Measurements from ENCODE around the gene MSTN.

MSTN gene

GRCh38 chr2:190062601-190063000 lies at the start of gene MSTN:
TSS of gene MSTN (minus strand) at chr2:190062729. CDS start at chr2:190062596, 133 bp downstream.
- no peak for TF ChIP-seq ZFP3 (CRISPR knock-in tag; IDR thresholded peaks at IDR 0.05)
- TF ChIP-seq ZC3H10 (CRISPR knock-in tag; IDR thresholded peaks at IDR 0.05) = no peak
- TF ChIP-seq ARNTL (CRISPR knock-in tag; IDR thresholded peaks at IDR 0.05; ENCODE audit: borderline replicate concordance, low read depth) = no peak
- TF ChIP-seq TSHZ2 (CRISPR knock-in tag; IDR thresholded peaks at IDR 0.05) = no peak
- TF ChIP-seq PATZ1 (CRISPR knock-in tag; IDR thresholded peaks at IDR 0.05; ENCODE audit: borderline replicate concordance) = no peak
- TF ChIP-seq GLIS3 (CRISPR knock-in tag; IDR thresholded peaks at IDR 0.05) = no peak
- no peak for TF ChIP-seq TCF4 (CRISPR knock-in tag; IDR thresholded peaks at IDR 0.05; ENCODE audit: borderline replicate concordance)
- TF ChIP-seq SNAI2 (CRISPR knock-in tag; IDR thresholded peaks at IDR 0.05) = no peak
- no peak for TF ChIP-seq ZNF70 (CRISPR knock-in tag; IDR thresholded peaks at IDR 0.05)
- no peak for TF ChIP-seq ESRRG (CRISPR knock-in tag; IDR thresholded peaks at IDR 0.05)
- TF ChIP-seq RARB (CRISPR knock-in tag; IDR thresholded peaks at IDR 0.05) = no peak
- TF ChIP-seq OSR1 (CRISPR knock-in tag; IDR thresholded peaks at IDR 0.05) = no peak
- TF ChIP-seq ISL1 (CRISPR knock-in tag; IDR thresholded peaks at IDR 0.05) = no peak
- TF ChIP-seq ZFP30 (CRISPR knock-in tag; IDR thresholded peaks at IDR 0.05) = no peak
- no peak for TF ChIP-seq POU6F1 (CRISPR knock-in tag; IDR thresholded peaks at IDR 0.05; ENCODE audit: borderline replicate concordance, low read depth)
- no peak for TF ChIP-seq BACH2 (CRISPR knock-in tag; IDR thresholded peaks at IDR 0.05; ENCODE audit: borderline replicate concordance)
- TF ChIP-seq CREB5 (CRISPR knock-in tag; IDR thresholded peaks at IDR 0.05; ENCODE audit: low read depth) = no peak
- TF ChIP-seq PPARA (CRISPR knock-in tag; IDR thresholded peaks at IDR 0.05; ENCODE audit: borderline replicate concordance) = no peak
- ATAC-seq = peak; percentile 24; the same call in 1 of the 3 replicates

GRCh38 chr2:190111166-190111565 lies 48.6 kb upstream of the MSTN start:
- TF ChIP-seq ZNF8 (CRISPR knock-in tag; IDR thresholded peaks at IDR 0.05) (no peak), OSR1 (CRISPR knock-in tag; IDR thresholded peaks at IDR 0.05) (no peak), CREB5 (CRISPR knock-in tag; IDR thresholded peaks at IDR 0.05; ENCODE audit: low read depth) (no peak), ZNF70 (CRISPR knock-in tag; IDR thresholded peaks at IDR 0.05) (no peak), RARB (CRISPR knock-in tag; IDR thresholded peaks at IDR 0.05) (no peak), TSHZ2 (CRISPR knock-in tag; IDR thresholded peaks at IDR 0.05) (no peak), CSRNP3 (CRISPR knock-in tag; IDR thresholded peaks at IDR 0.05) (no peak), SNAI2 (CRISPR knock-in tag; IDR thresholded peaks at IDR 0.05) (no peak)
- no peak for ATAC-seq
